ENCODE measurements around the gene SNTA1. TPM values are rescaled to one million over a fixed set of nuclear protein-coding genes. Genes with fewer than 3 reads are reported as not detected.

SNTA1 gene
- total RNA-seq, 1 experiment from 2014 or later: 9.9 TPM

GRCh38 chr20:33437141-33437911 is 6.2 kb downstream of the SNTA1 start:
- no peaks in the 10 kb centered on the region for H3K23me2 ChIP-seq (ENCODE audit: insufficient read length, low read depth, low read length, poor library complexity, severe bottlenecking)
- no peak overlapping the region for H3K56ac ChIP-seq (ENCODE audit: insufficient read length, low read depth, low read length)

More at GRCh38 chr20:33437141-33437911, 6.2 kb downstream of the SNTA1 start:
- Mint-ChIP-seq H3K4me3 (no peak overlapping the region), H3K9me3 (no peaks in the 10 kb centered on the region), H3K27ac (no peak overlapping the region), H3K36me3 (ENCODE audit: insufficient read depth in 1 of 3, low read depth in 3 of 3) (peaks cover 0 to 5% (median 4%) of the 10 kb centered on the region in 3 experiments; a peak in 2 of 7 replicates), H3K27me3 (ENCODE audit: low read depth) (peaks cover 14% of the 10 kb centered on the region), H3K4me1 (peaks cover 0 to under 1% of the 10 kb centered on the region in 2 experiments; a peak in 1 of 4 replicates)
- Histone ChIP-seq H4K91ac (ENCODE audit: insufficient read length, low read depth, low read length) (no peak overlapping the region), H3K23ac (ENCODE audit: insufficient read length, low read depth, low read length) (no peak overlapping the region), H4K5ac (ENCODE audit: insufficient read length, low read depth, low read length) (no peak overlapping the region), H2BK12ac (ENCODE audit: insufficient read length, low read depth, low read length) (no peak overlapping the region), H3K4ac (ENCODE audit: low read depth, low read length) (no peak overlapping the region), H3K27me3 (ENCODE audit: insufficient read depth, low read length) (peaks cover 6% of the 10 kb centered on the region; the same call in 1 of the 2 replicates), H2BK120ac (ENCODE audit: low read depth, low read length, poor library complexity, severe bottlenecking) (no peak overlapping the region), H3K79me1 (ENCODE audit: insufficient read depth, low read depth, low read length, poor library complexity, severe bottlenecking) (no peaks in the 10 kb centered on the region), H2AK5ac (ENCODE audit: insufficient read length, low read length) (no peak overlapping the region), H3T11ph (ENCODE audit: low read length) (no peak overlapping the region), H3K9ac (ENCODE audit: extremely low read depth, insufficient read length, low read length) (no peak overlapping the region), H3K27ac (ENCODE audit: insufficient read length, low read depth, low read length) (no peak overlapping the region), H3K4me2 (ENCODE audit: insufficient read depth, insufficient read length, low read length) (no peak overlapping the region), H2BK15ac (ENCODE audit: low read depth, low read length) (no peak overlapping the region), H2BK5ac (ENCODE audit: insufficient read length, low read length) (no peak overlapping the region), H2BK20ac (ENCODE audit: low read depth, low read length, poor library complexity, severe bottlenecking) (no peak overlapping the region), H3K9me3 (ENCODE audit: control insufficient read depth, low read depth, low read length) (no peaks in the 10 kb centered on the region), H4K8ac (replicated peaks; ENCODE audit: insufficient read length, low read depth, low read length) (no peak overlapping the region), H2AFZ (ENCODE audit: low read length) (no peak overlapping the region), H3K4me1 (ENCODE audit: insufficient read depth, low read length) (no peaks in the 10 kb centered on the region), H4K20me1 (ENCODE audit: control insufficient read depth, insufficient read depth, insufficient read length) (no peaks in the 10 kb centered on the region), H3K18ac (ENCODE audit: insufficient read length, low read depth, low read length) (no peak overlapping the region), H3K14ac (ENCODE audit: insufficient read depth, low read length) (no peak overlapping the region), H3K79me2 (ENCODE audit: insufficient read depth, low read length) (no peaks in the 10 kb centered on the region)
- TF ChIP-seq CTCF (conservative IDR thresholded peaks at IDR 0.05): no peak
- DNase-seq: no peak
- WGBS (ENCODE audit: extremely low coverage, insufficient read length, low lambda C conversion rate): no CpG with 5 or more reads among the region's 12 CpGs

Data from H9 (cell line).